DOHH2 (cell line): ENCODE data around the gene NFE2L1.

Source experiments
- H3F3A ChIP-seq: fragments of 200-600 bp; sonication (generic), shearing (Covaris generic); 2 replicates; pipeline ENCODE4 v1.6.0; 2016; ENCODE audit warnings: antibody characterized with exemption, mild to moderate bottlenecking; ENCODE audit not compliant: control insufficient read depth, insufficient read depth
- H3K27ac ChIP-seq: fragments of 200-600 bp; sonication (generic); 2 replicates; pipeline ENCODE4 v1.5.1; 2014; ENCODE audit warnings: low read depth, mild to moderate bottlenecking, low read length, moderate library complexity
- H3K27me3 ChIP-seq: fragments of 200-600 bp; sonication (generic); 2 replicates; pipeline ENCODE4 v1.6.1; 2014; ENCODE audit warnings: mild to moderate bottlenecking, low read length, mixed read lengths; ENCODE audit not compliant: control insufficient read depth
- H3K36me3 ChIP-seq: fragments of 200-600 bp; sonication (generic); 2 replicates; pipeline ENCODE4 v1.6.1; 2014; ENCODE audit warnings: mild to moderate bottlenecking, low read length, moderate library complexity, mixed read lengths; ENCODE audit not compliant: control insufficient read depth
- H3K4me1 ChIP-seq: fragments of 200-600 bp; sonication (generic); 2 replicates; pipeline ENCODE4 v1.6.1; 2014; ENCODE audit warnings: mild to moderate bottlenecking, low read length, mixed read lengths; ENCODE audit not compliant: control insufficient read depth
- H3K4me2 ChIP-seq: fragments of 200-600 bp; sonication (generic); 2 replicates; pipeline ENCODE4 v1.6.0; 2014; ENCODE audit warnings: mild to moderate bottlenecking, low read length, moderate library complexity
- H3K4me3 ChIP-seq: fragments of 200-600 bp; sonication (generic); 2 replicates; pipeline ENCODE4 v1.5.1; 2014; ENCODE audit warnings: mild to moderate bottlenecking, low read length, mixed read lengths
- H3K79me2 ChIP-seq: fragments of 200-600 bp; sonication (generic); 2 replicates; pipeline ENCODE4 v1.6.1; 2014; ENCODE audit warnings: mild to moderate bottlenecking, low read length, mixed read lengths; ENCODE audit not compliant: control insufficient read depth
- H3K9me2 ChIP-seq: fragments of 200-600 bp; sonication (generic); replicated peaks from 2 replicates; pipeline ENCODE4 v1.6.1; 2014; ENCODE audit warnings: mild to moderate bottlenecking, low read length, mixed read lengths; ENCODE audit not compliant: control insufficient read depth
- H3K9me3 ChIP-seq: fragments of 200-600 bp; sonication (generic); 2 replicates; pipeline ENCODE4 v1.6.1; 2014; ENCODE audit warnings: antibody characterized with exemption, low read length, mixed read lengths; ENCODE audit not compliant: control insufficient read depth, insufficient read depth
- H4K20me1 ChIP-seq: fragments of 200-600 bp; sonication (generic); 2 replicates; pipeline ENCODE4 v1.6.0; 2014; ENCODE audit warnings: low read depth, mild to moderate bottlenecking, antibody characterized with exemption, low read length, moderate library complexity; ENCODE audit not compliant: control insufficient read depth, insufficient read depth
- EZH2phosphoT487 ChIP-seq: fragments of 200-600 bp; sonication (generic); IDR thresholded peaks from 2 replicates; pipeline ENCODE4 v1.6.1; 2017; ENCODE audit warnings: borderline replicate concordance, mild to moderate bottlenecking, antibody characterized with exemption, low read length, moderate library complexity, mixed read lengths
- TF ChIP-seq, protein P1 (sequence below): fragments of 200-600 bp; sonication (generic); IDR thresholded peaks from one replicate; pipeline ENCODE4 v1.5.1; 2014; ENCODE audit warnings: antibody characterized with exemption, mild to moderate bottlenecking, low read depth, low read length; ENCODE audit not compliant: poor library complexity, severe bottlenecking

NFE2L1 gene

DNA sequence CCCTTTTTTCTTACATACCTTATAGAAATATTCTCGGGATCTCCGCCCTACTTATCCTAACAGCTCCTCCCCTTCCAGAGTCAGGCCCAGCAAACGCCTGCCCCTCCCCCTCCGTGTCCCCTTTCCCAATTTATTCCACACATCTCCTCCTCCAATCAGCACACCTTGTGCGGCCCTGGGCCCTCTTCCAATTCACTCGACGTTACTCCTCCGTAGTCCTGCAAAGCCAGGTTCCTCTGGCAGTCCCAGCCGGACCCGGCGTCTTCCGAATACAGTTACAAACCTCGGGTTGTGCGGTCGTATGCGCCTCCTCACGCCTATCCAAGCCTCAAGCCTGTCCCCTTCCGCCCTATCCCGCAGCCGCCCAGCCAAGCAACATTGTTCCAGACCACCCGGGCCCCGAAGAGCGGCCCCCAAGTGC is 52.4 kb downstream of the NFE2L1 start:
- Histone ChIP-seq H3K27me3 (no peaks in the 10 kb centered on the region), H3K36me3 (peaks cover 6% of the 10 kb centered on the region; the same call in 1 of the 2 replicates), H3K4me3 (peak overlapping the region; percentile 77), H3K4me2 (peak overlapping the region; percentile 68), H3K9me3 (peaks cover 9% of the 10 kb centered on the region), H3K79me2 (peaks cover 56% of the 10 kb centered on the region), H3K4me1 (peaks cover 40% of the 10 kb centered on the region), H4K20me1 (peaks cover 12% of the 10 kb centered on the region; the same call in 1 of the 2 replicates), H3K27ac (peak overlapping the region; percentile 82), H3F3A (peaks cover 11% of the 10 kb centered on the region), H3K9me2 (no peaks in the 10 kb centered on the region)
- TF ChIP-seq, protein P1, sequence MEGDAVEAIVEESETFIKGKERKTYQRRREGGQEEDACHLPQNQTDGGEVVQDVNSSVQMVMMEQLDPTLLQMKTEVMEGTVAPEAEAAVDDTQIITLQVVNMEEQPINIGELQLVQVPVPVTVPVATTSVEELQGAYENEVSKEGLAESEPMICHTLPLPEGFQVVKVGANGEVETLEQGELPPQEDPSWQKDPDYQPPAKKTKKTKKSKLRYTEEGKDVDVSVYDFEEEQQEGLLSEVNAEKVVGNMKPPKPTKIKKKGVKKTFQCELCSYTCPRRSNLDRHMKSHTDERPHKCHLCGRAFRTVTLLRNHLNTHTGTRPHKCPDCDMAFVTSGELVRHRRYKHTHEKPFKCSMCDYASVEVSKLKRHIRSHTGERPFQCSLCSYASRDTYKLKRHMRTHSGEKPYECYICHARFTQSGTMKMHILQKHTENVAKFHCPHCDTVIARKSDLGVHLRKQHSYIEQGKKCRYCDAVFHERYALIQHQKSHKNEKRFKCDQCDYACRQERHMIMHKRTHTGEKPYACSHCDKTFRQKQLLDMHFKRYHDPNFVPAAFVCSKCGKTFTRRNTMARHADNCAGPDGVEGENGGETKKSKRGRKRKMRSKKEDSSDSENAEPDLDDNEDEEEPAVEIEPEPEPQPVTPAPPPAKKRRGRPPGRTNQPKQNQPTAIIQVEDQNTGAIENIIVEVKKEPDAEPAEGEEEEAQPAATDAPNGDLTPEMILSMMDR = no peak
- no peak for TF ChIP-seq EZH2phosphoT487

DNA sequence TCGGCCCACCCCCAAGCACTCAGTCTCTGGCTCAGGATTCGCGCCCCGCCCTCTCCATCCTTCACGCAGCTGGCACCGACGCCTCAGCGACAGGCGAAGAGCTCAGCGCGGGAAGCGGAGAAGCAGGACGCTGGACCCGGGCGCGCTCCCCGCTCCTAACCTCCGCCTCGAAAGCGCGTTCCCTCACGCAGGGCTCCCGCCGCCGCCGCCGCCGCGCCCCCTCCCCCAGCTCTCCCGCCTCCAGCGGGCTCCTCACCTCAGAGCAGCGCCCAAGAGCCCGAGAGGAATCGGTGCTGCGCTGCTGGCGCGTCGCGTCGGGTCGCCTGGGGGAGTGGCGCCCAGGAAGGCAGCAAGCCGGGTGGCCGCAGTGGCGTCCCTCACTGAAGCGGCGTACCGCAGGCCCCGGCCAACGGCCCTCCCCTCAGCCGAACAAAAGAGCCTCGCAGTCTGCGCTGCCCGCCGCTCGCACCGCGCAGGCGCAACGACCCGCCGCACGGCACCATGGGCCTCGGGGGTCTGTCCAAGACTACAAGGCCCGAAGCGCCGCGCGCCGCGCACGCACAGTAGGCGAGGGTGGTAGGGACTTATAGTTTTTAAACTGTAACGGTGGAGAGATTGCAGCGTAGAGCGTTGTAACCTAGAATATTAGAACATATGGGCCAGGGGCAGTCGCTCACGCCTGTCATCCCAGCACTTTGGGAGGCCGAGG is 53.0 kb downstream of the NFE2L1 start, which contains the start of gene CBX1:
CBX1 (minus strand) TSS at position 467 of the 709 bp plus-strand sequence. CDS start 24,474 bp downstream, outside the sequence.
- peaks cover 51% of the 10 kb centered on the region for H3K79me2 ChIP-seq
- TF ChIP-seq EZH2phosphoT487 = no peak
- TF ChIP-seq, protein P1 = no peak
- no peaks in the 10 kb centered on the region for H3K27me3 ChIP-seq
- peaks cover 12% of the 10 kb centered on the region; the same call in 1 of the 2 replicates for H4K20me1 ChIP-seq
- peak within 1 kb of the TSS; percentile 68 for H3K4me2 ChIP-seq
- peaks cover 13% of the 10 kb centered on the region for H3F3A ChIP-seq
- peaks cover 2% of the 10 kb centered on the region; the same call in 1 of the 2 replicates for H3K36me3 ChIP-seq
- peaks cover 9% of the 10 kb centered on the region for H3K9me3 ChIP-seq
- peaks cover 41% of the 10 kb centered on the region for H3K4me1 ChIP-seq
- H3K27ac ChIP-seq = peak within 1 kb of the TSS; percentile 82
- no peaks in the 10 kb centered on the region for H3K9me2 ChIP-seq
- peak within 1 kb of the TSS; percentile 77 for H3K4me3 ChIP-seq

DNA sequence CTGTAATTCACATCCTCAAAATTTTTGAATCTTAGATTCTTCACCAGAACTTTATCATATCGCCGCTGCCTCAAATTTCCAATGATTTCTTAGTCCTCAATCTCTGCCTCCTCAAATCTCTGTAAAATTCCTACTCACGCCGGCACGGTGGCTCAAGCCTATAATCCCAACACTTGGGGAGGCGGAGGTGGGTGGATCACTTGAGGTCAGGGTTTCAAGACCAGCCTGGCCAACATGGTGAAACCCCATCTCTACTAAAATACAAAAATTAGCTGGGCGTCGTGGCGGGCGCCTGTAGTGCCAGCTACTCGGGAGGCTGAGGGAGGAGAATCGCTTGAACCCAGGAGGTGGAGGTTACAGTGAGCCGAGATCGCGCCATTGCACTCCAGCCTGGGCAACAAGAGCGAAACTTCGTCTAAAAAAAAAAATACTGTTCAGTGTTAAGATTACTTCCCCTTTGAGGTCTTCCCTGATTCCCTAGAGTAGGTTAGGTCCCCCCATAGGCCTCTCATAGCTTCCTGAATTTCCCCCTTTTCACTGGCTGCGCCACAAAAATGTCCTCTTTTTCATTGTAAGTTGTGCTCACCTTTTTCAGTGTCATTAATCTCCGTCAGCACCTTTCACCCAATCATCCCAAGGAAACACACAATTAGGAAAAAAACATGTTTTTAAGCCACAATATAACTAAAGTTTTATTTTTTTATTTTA is 54.0 kb downstream of the NFE2L1 start:
- peaks cover 15% of the 10 kb centered on the region for H3F3A ChIP-seq
- peak overlapping the region; percentile 77 for H3K4me3 ChIP-seq
- H3K4me1 ChIP-seq = peaks cover 45% of the 10 kb centered on the region
- peak overlapping the region; percentile 82 for H3K27ac ChIP-seq
- H3K27me3 ChIP-seq = no peaks in the 10 kb centered on the region
- H4K20me1 ChIP-seq = peaks cover 12% of the 10 kb centered on the region; the same call in 1 of the 2 replicates
- H3K9me3 ChIP-seq = peaks cover 9% of the 10 kb centered on the region
- TF ChIP-seq, protein P1 = no peak
- H3K4me2 ChIP-seq = peak overlapping the region; percentile 68
- H3K36me3 ChIP-seq = no peaks in the 10 kb centered on the region
- H3K79me2 ChIP-seq = peaks cover 40% of the 10 kb centered on the region
- no peaks in the 10 kb centered on the region for H3K9me2 ChIP-seq
